Panc1 (cell line): ENCODE results near the gene DSC3. TPM values are rescaled to one million over a fixed set of nuclear protein-coding genes. Genes with fewer than 3 reads are reported as not detected.

Experiments
- ATAC-seq: fragments of 200-7000 bp; cut with Tn5 transposase; 2 replicates; pipeline ENCODE4 v1.9.1; 2020; ENCODE audit warnings: mild to moderate bottlenecking, moderate library complexity
- BruUV-seq: library from RNA; stranded (reverse); fragments of 400-500 nt; replicated peaks from 2 replicates; lab custom pipeline; 2021; lab: Mats Ljungman, UMichigan
- CTCF ChIA-PET: fragments of 300-600 bp; sonication (Branson Sonifier 250); formaldehyde crosslinking; loops from one replicate; lab custom pipeline; 2022; ENCODE audit warnings: antibody characterized with exemption; lab: Charles Lee
- POLR2A ChIA-PET: fragments of 300-600 bp; sonication (Branson Sonifier 250); formaldehyde crosslinking; loops from one replicate; lab custom pipeline; 2022; ENCODE audit warnings: antibody characterized with exemption; lab: Charles Lee
- DNase-seq: peaks from one replicate; pipeline ENCODE4 v3.0.0-alpha.2; 2010; ENCODE audit warnings: low read depth, low spot score
- H3K27ac ChIP-seq: 2 replicates; pipeline ENCODE4 v1.5.1; 2011; ENCODE audit warnings: mild to moderate bottlenecking, low read length, inconsistent platforms
- H3K27me3 ChIP-seq: fragments of 200-500 bp; sonication (Bioruptor generic); 2 replicates; pipeline ENCODE4 v1.6.0; 2014; ENCODE audit warnings: low read length, inconsistent platforms; ENCODE audit not compliant: control insufficient read depth, insufficient read depth
- H3K36me3 ChIP-seq: fragments of 200-500 bp; sonication (Bioruptor generic); 2 replicates; pipeline ENCODE4 v1.5.1; 2014; ENCODE audit warnings: inconsistent platforms, mild to moderate bottlenecking, low read length, moderate library complexity; ENCODE audit not compliant: control insufficient read depth, insufficient read depth
- H3K4me1 ChIP-seq: 2 replicates; pipeline ENCODE4 v1.5.1; 2011; ENCODE audit warnings: inconsistent platforms, mild to moderate bottlenecking, low read length, moderate library complexity; ENCODE audit not compliant: control insufficient read depth, insufficient read depth
- H3K4me3 ChIP-seq, 2 experiments: 2 replicates each; pipeline ENCODE4 v1.5.1; 2011 to 2012; ENCODE audit warnings: low read depth in 2 of 2, low read length in 2 of 2, mild to moderate bottlenecking in 2 of 2, inconsistent platforms in 1 of 2, moderate library complexity in 1 of 2
- H3K9me3 ChIP-seq: fragments of 200-500 bp; sonication (Bioruptor generic); 2 replicates; pipeline ENCODE4 v1.5.1; 2014; ENCODE audit warnings: low read depth, mild to moderate bottlenecking, inconsistent platforms, low read length, moderate library complexity; ENCODE audit not compliant: control insufficient read depth, insufficient read depth
- CTCF ChIP-seq: fragments of 450-650 bp; IDR thresholded peaks from 2 replicates; pipeline ENCODE4 v1.5.1; 2017; ENCODE audit warnings: mild to moderate bottlenecking
- POLR2AphosphoS5 ChIP-seq: IDR thresholded peaks from 2 replicates; pipeline ENCODE4 v1.6.1; 2012; ENCODE audit warnings: mild to moderate bottlenecking, low read depth, low read length, moderate library complexity
- REST ChIP-seq, 2 experiments: IDR thresholded peaks; 2 replicates each; pipeline ENCODE4 v1.6.1; 2011 to 2012; ENCODE audit warnings: low read depth in 2 of 2, control low read depth in 1 of 2, low read length in 1 of 2, mild to moderate bottlenecking in 1 of 2, moderate library complexity in 1 of 2; ENCODE audit not compliant: insufficient read depth in 1 of 2
- SIN3A ChIP-seq: IDR thresholded peaks from 2 replicates; pipeline ENCODE4 v1.6.1; 2012; ENCODE audit warnings: low read depth, mild to moderate bottlenecking, low read length, moderate library complexity, borderline replicate concordance; ENCODE audit not compliant: insufficient read depth
- TCF7L2 ChIP-seq: IDR thresholded peaks from 2 replicates; pipeline ENCODE4 v1.6.1; 2011; ENCODE audit warnings: mild to moderate bottlenecking, low read depth, low read length, inconsistent platforms
- in situ Hi-C: cut with HindIII; loops from 2 replicates; pipeline ENCODE4 v1.10.0; 2016; ENCODE audit warnings: low sequenced_read_pairs, low pct_unique_long_range_greater_than_20kb
- intact Hi-C: fragments of 100-400 bp; cut with micrococcal nuclease; formaldehyde crosslinking; loops from one replicate; pipeline ENCODE4 v1.10.0; 2022; ENCODE audit not compliant: unreplicated experiment
- total RNA-seq: library from RNA; stranded (reverse); gene quantifications from one replicate; pipeline ENCODE4 v1.2.1, GENCODE V29; 2021; ENCODE audit not compliant: unreplicated experiment

The DSC3 gene
- total RNA-seq, 1 experiment from 2014 or later = 0.23 TPM

DNA sequence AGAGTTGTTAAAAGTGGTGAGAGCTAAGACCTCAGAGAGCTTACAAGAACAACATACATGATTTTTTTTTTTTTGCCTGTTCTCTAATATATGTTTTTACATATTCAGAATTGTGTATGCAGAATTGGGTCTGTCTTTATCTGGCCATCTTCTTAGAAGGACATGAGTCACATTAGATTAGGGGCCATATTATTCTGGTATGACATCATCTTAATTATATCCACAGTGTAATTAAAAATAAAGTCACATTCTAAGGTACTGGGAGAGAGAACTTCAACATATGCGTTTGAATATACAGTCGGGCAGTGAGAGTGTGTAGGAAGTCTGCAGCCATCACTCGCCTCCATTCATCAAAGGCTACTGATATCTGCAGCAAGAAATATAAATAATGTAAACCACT, 88.3 kb downstream of the DSC3 start:
- ChIA-PET CTCF (no interaction called here), POLR2A (no interaction called here)
- TF ChIP-seq CTCF = no peak
- no peak for TF ChIP-seq REST (IDR thresholded peaks at IDR 0.05; ENCODE audit: insufficient read depth in 1 of 2, low read depth in 2 of 2, low read length in 1 of 2)
- Histone ChIP-seq H3K9me3 (no peaks in the 10 kb centered on the region), H3K4me1 (no peaks in the 10 kb centered on the region), H3K36me3 (no peaks in the 10 kb centered on the region), H3K4me3 (no peak overlapping the region), H3K27ac (no peak overlapping the region), H3K27me3 (no peaks in the 10 kb centered on the region)
- in situ Hi-C loops (no loop called here), intact Hi-C loops (no loop called here)
- BruUV-seq = no TSS peak
- DNase-seq = no peak
- ATAC-seq = no peak

DNA sequence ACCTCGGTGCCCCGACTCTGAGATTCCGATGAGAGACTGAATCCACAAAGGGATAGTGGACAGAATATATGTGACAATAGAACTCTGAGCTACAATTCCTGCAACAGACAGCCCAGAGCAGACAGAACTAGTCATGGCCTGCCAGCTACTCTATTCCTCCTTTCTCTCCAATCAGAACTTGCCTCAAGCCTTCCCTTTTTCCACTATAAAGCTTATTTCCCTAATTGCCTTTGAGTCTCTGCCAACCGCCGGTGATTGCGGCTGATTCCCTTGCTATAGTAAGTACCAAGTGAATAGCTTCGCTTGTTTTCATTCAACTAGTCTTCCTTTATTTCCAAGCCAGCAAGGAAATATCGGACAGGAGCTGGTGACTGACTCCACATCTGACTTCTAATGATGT, 96.8 kb downstream of the DSC3 start:
- Histone ChIP-seq H3K9me3 (no peaks in the 10 kb centered on the region), H3K27ac (no peak overlapping the region), H3K4me1 (no peaks in the 10 kb centered on the region), H3K36me3 (no peaks in the 10 kb centered on the region), H3K4me3 (no peak overlapping the region), H3K27me3 (no peaks in the 10 kb centered on the region)
- DNase-seq (no peak), ATAC-seq (no peak)
- TF ChIP-seq POLR2AphosphoS5 = no peak
- no peak for TF ChIP-seq TCF7L2
- no peak for TF ChIP-seq CTCF
- TF ChIP-seq REST (IDR thresholded peaks at IDR 0.05; ENCODE audit: insufficient read depth in 1 of 2, low read depth in 2 of 2, low read length in 1 of 2) = no peak
- no peak for TF ChIP-seq SIN3A
- in situ Hi-C loops (no loop called here), intact Hi-C loops (no loop called here)
- ChIA-PET POLR2A (no interaction called here), CTCF (no interaction called here)
- BruUV-seq = no TSS peak
